A549 (cell line): Measurements from ENCODE around the gene SSUH2. TPM values are rescaled to one million over a fixed set of nuclear protein-coding genes. Genes with fewer than 3 reads are reported as not detected.

Experiments used
- ATAC-seq, 2 experiments: fragments of 200-7000 bp in 1 of 2; fragments of >200 bp in 1 of 2; cut with Nextera tagmentation in 1 of 2; cut with Tn5 transposase in 1 of 2; 3 replicates each; pipeline versions ENCODE4 v1.8.0 to v1.9.1; 2018 to 2020; ENCODE audit warnings: mild to moderate bottlenecking in 1 of 2, moderate library complexity in 1 of 2
- CTCF ChIA-PET: fragments of 300-600 bp; sonication (Branson Sonifier 250); formaldehyde crosslinking; extraction: SDS; loops from one replicate; lab custom pipeline; 2021; ENCODE audit warnings: antibody characterized with exemption, inconsistent platforms; lab: Yijun Ruan, JAX
- POLR2A ChIA-PET: fragments of 350-600 bp; formaldehyde crosslinking; extraction: SDS; loops from one replicate; lab custom pipeline; 2021; ENCODE audit warnings: antibody characterized with exemption, inconsistent platforms; lab: Yijun Ruan, JAX
- DNase-seq, 2 experiments: peaks; one replicate each; pipeline versions ENCODE4 v3.0.0 to v3.0.0-alpha.2; 2011 to 2016; ENCODE audit warnings: low read depth in 1 of 2, low spot score in 1 of 2
- FAIRE-seq: peaks from 2 replicates; lab custom pipeline; 2011; peaks lifted over from hg19 to GRCh38; lab: Jason Lieb, UNC
- H3K27ac ChIP-seq, 2 experiments: fragments of >200 bp; sonication (Bioruptor Twin); formaldehyde crosslinking; 3 replicates each; pipeline ENCODE4 v1.5.1; 2016 to 2017
- H3K4me1 ChIP-seq: fragments of >200 bp; sonication (Bioruptor Twin); formaldehyde crosslinking; 3 replicates; pipeline ENCODE4 v1.6.1; 2016
- H3K4me2 ChIP-seq: fragments of >200 bp; sonication (Bioruptor Twin); formaldehyde crosslinking; 3 replicates; pipeline ENCODE4 v1.6.1; 2016
- H3K4me3 ChIP-seq: fragments of >200 bp; sonication (Bioruptor Twin); formaldehyde crosslinking; 3 replicates; pipeline ENCODE4 v1.5.1; 2016
- H3K9me3 ChIP-seq: fragments of >200 bp; sonication (Bioruptor Twin); formaldehyde crosslinking; 3 replicates; pipeline ENCODE4 v1.6.1; 2016
- ATOH8 ChIP-seq: fragments of 250-450 bp; sonication (Bioruptor Pico); IDR thresholded peaks from 2 replicates; pipeline ENCODE4 v1.5.0; 2020; ENCODE audit warnings: low read depth, mild to moderate bottlenecking, moderate library complexity
- BHLHE40 ChIP-seq: IDR thresholded peaks from 2 replicates; pipeline ENCODE4 v1.6.1; 2012; ENCODE audit warnings: low read depth, low read length, inconsistent platforms
- CHD2 ChIP-seq: fragments of 150-350 bp; IDR thresholded peaks from 2 replicates; pipeline ENCODE4 v1.6.1; 2014; ENCODE audit warnings: low read length; ENCODE audit not compliant: partially characterized antibody
- CTCF ChIP-seq: fragments of >200 bp; sonication (Bioruptor Twin); formaldehyde crosslinking; IDR thresholded peaks from 3 replicates; pipeline ENCODE4 v1.5.1; 2016
- EHF ChIP-seq: fragments of 250-450 bp; sonication (Bioruptor Pico); IDR thresholded peaks from 2 replicates; pipeline ENCODE4 v1.5.0; 2020; ENCODE audit warnings: mild to moderate bottlenecking
- EP300 ChIP-seq, 2 experiments: fragments of >200 bp; sonication (Bioruptor Twin); formaldehyde crosslinking; IDR thresholded peaks; 2 replicates in 1 of 2; 3 replicates in 1 of 2; pipeline ENCODE4 v1.6.1; 2016 to 2017
- FOSL2 ChIP-seq, 2 experiments: fragments of 450-650 bp in 1 of 2; fragments of >200 bp in 1 of 2; sonication (Bioruptor Twin) in 1 of 2; formaldehyde crosslinking; IDR thresholded peaks; 2 replicates each; pipeline versions ENCODE4 v1.5.0 to v1.6.1; 2016 to 2020; ENCODE audit warnings: mild to moderate bottlenecking in 1 of 2, moderate library complexity in 1 of 2
- GATA3 ChIP-seq: IDR thresholded peaks from 2 replicates; pipeline ENCODE4 v1.6.1; 2012; ENCODE audit warnings: borderline replicate concordance
- HDAC2 ChIP-seq: fragments of 200-600 bp; sonication (generic); IDR thresholded peaks from 2 replicates; pipeline ENCODE4 v1.6.1; 2016
- HES2 ChIP-seq: fragments of >200 bp; sonication (Bioruptor Twin); formaldehyde crosslinking; IDR thresholded peaks from 2 replicates; pipeline ENCODE4 v1.6.1; 2016
- HEYL ChIP-seq: fragments of 250-450 bp; sonication (Bioruptor Pico); IDR thresholded peaks from 2 replicates; pipeline ENCODE4 v1.8.0; 2021; ENCODE audit warnings: mild to moderate bottlenecking, moderate library complexity
- HOXA7 ChIP-seq: fragments of 250-450 bp; sonication (Bioruptor Pico); IDR thresholded peaks from 2 replicates; pipeline ENCODE4 v1.5.0; 2020; ENCODE audit warnings: mild to moderate bottlenecking, moderate library complexity
- JUNB ChIP-seq: fragments of >200 bp; sonication (Bioruptor Twin); formaldehyde crosslinking; IDR thresholded peaks from 2 replicates; pipeline ENCODE4 v1.6.1; 2016
- MAFK ChIP-seq: fragments of 450-650 bp; IDR thresholded peaks from 2 replicates; pipeline ENCODE4 v1.6.1; 2014; ENCODE audit not compliant: partially characterized antibody
- POLR2AphosphoS2 ChIP-seq: conservative IDR thresholded peaks from 2 replicates; pipeline ENCODE4 v1.6.1; 2012; ENCODE audit warnings: low read length, improper control_type of control experiment, inconsistent platforms
- RAD21 ChIP-seq, 2 experiments: fragments of >200 bp in 1 of 2; sonication (Bioruptor Twin) in 1 of 2; formaldehyde crosslinking in 1 of 2; IDR thresholded peaks in 1 of 2; conservative IDR thresholded peaks in 1 of 2; 2 replicates in 1 of 2; 3 replicates in 1 of 2; pipeline ENCODE4 v1.6.1; 2012 to 2018; ENCODE audit warnings: inconsistent platforms in 1 of 2
- RARB ChIP-seq: fragments of 250-450 bp; sonication (Bioruptor Pico); IDR thresholded peaks from 2 replicates; pipeline ENCODE4 v1.8.0; 2021; ENCODE audit warnings: mild to moderate bottlenecking, moderate library complexity
- REST ChIP-seq: fragments of 200-600 bp; sonication (generic); IDR thresholded peaks from 2 replicates; pipeline ENCODE4 v1.6.1; 2016; ENCODE audit warnings: antibody characterized with exemption, mild to moderate bottlenecking, moderate library complexity
- SMC3 ChIP-seq: fragments of >200 bp; sonication (Bioruptor Twin); formaldehyde crosslinking; IDR thresholded peaks from 3 replicates; pipeline ENCODE4 v1.6.1; 2018; ENCODE audit warnings: inconsistent platforms
- USF2 ChIP-seq: fragments of 450-650 bp; IDR thresholded peaks from 2 replicates; pipeline ENCODE4 v1.6.1; 2014; ENCODE audit warnings: antibody characterized with exemption
- ZFP36 ChIP-seq: fragments of 450-650 bp; IDR thresholded peaks from 2 replicates; pipeline ENCODE4 v1.6.1; 2014; ENCODE audit warnings: borderline replicate concordance; ENCODE audit not compliant: partially characterized antibody
- WGBS: methylation state at CpG from one replicate; pipeline ENCODE4 v1.1.6; 2017; ENCODE audit errors: missing lambda C conversion rate; 5-methylcytosine and 5-hydroxymethylcytosine counted together
- polyA plus RNA-seq, 4 experiments: library from polyadenylated mRNA; depleted of rRNA in 3 of 4; stranded (reverse); fragments of >200 nt; fragmentation: RNase III in 1 of 4; extraction: RNeasy Plus Mini Kit Qiagen cat#74134 plus additional on column Dnase treatment in 1 of 4; gene quantifications; 2 replicates in 3 of 4; 3 replicates in 1 of 4; pipeline ENCODE4 v1.2.3, GENCODE V29; 2011 to 2017

Gene SSUH2
- polyA plus RNA-seq, 2 of the 4 experiments (the other 2 are of a cell fraction) = 0.56 to 0.59 TPM

GRCh38 chr3:8606701-8607231, 37.8 kb downstream of the SSUH2 start:
- Histone ChIP-seq H3K4me2 (no peak overlapping the region), H3K27ac (no peak overlapping the region), H3K4me3 (no peak overlapping the region), H3K4me1 (0 out of 3 replicates have a peak, but pooled peaks cover 3% of the 10 kb centered on the region)
- DNase-seq = no peak
- ChIA-PET CTCF (interaction anchor here (1.0 to 3.3 kb wide), 7 partner anchors 10 to 305 kb away, joined by 3 to 16 read pairs (median 4); no protein-coding TSS in a partner anchor), POLR2A (no interaction called here)
- WGBS = 60% methylated on average over 7 of the region's 7 CpGs
- no peak for FAIRE-seq
- no peak for TF ChIP-seq ZFP36
- no peak for TF ChIP-seq BHLHE40
- no peak for TF ChIP-seq HEYL (CRISPR knock-in tag)
- no peak for TF ChIP-seq HOXA7 (CRISPR knock-in tag)
- TF ChIP-seq USF2 = no peak
- TF ChIP-seq EHF (CRISPR knock-in tag) = no peak
- no peak for TF ChIP-seq RAD21 (conservative IDR thresholded peaks at IDR 0.05 in 1 of 2, IDR thresholded peaks at IDR 0.05 in 1 of 2)
- no peak for TF ChIP-seq CHD2
- no peak for TF ChIP-seq EP300 (IDR thresholded peaks at IDR 0.05)
- no peak for TF ChIP-seq SMC3
- no peak for TF ChIP-seq REST
- no peak for TF ChIP-seq POLR2AphosphoS2
- no peak for TF ChIP-seq JUNB
- TF ChIP-seq HDAC2 = no peak
- TF ChIP-seq HES2 = no peak
- TF ChIP-seq RARB (CRISPR knock-in tag) = no peak
- TF ChIP-seq CTCF = no peak
- TF ChIP-seq, all 56 proteins: peak for 0
- no peaks in the 10 kb centered on the region for H3K9me3 ChIP-seq
- peak in 1 of 2 experiments; percentile 14; a peak in 1 of 6 replicates for ATAC-seq

- Histone ChIP-seq H3K27ac (no peak overlapping the region), H3K9me3 (no peaks in the 10 kb centered on the region)
- ATAC-seq (no peak), DNase-seq (no peak), FAIRE-seq (no peak)
- 70% methylated on average over 3 of the region's 3 CpGs for WGBS
- CTCF ChIA-PET = interaction anchor here (1.4 to 3.3 kb wide), 2 partner anchors 18 to 162 kb away, joined by 5 to 16 read pairs; no protein-coding TSS in a partner anchor
- TF ChIP-seq POLR2AphosphoS2 (no peak), ATOH8 (CRISPR knock-in tag) (no peak), JUNB (no peak), GATA3 (no peak), FOSL2 (IDR thresholded peaks at IDR 0.05) (no peak), FOSL2 (CRISPR knock-in tag; IDR thresholded peaks at IDR 0.05) (no peak), MAFK (peak; percentile 73), HOXA7 (CRISPR knock-in tag) (no peak)
- TF ChIP-seq, all 56 proteins: peak for 1
- Histone ChIP-seq H3K4me2 (no peak overlapping the region), H3K4me3 (no peak overlapping the region), H3K4me1 (0 out of 3 replicates have a peak, but pooled peaks cover 3% of the 10 kb centered on the region)
- POLR2A ChIA-PET = no interaction called here
Measured at GRCh38 chr3:8604988-8605387, 39.6 kb downstream of the SSUH2 start.
